ENCODE data around the gene LANCL2. TPM values are rescaled to one million over a fixed set of nuclear protein-coding genes. Genes with fewer than 3 reads are reported as not detected.

The LANCL2 gene
- total RNA-seq, 5 donors from 2014 or later (not counting 1 experiment from before 2014, with no cell fraction given), result 5.0 to 6.4 (median 6.1) TPM

DNA sequence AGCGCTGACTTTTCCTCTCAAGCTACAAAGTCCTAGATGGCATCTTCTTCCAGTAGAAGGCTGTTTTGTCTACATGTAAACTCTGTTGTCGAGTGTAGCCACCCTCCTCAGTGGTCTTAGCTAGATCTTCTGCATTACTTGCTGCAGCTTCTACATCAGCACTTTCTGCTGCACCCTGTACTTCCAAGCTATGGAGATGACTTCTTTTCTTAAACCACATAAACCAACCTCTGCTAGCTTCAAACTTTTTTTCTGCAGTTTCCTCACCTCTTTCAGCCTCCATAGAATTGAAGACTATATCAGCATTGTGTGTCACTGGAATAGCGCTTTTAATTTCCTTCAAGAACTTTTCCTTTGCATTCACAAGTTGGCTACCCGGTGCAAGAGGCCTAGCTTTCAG is 87.8 kb downstream of the LANCL2 start:
- H3K36me3 Mint-ChIP-seq, result peaks cover 42% of the 10 kb centered on the region
- H3K27me3 Mint-ChIP-seq, result no peaks in the 10 kb centered on the region
- ChIA-PET POLR2A (interaction anchor here (0.5 to 0.7 kb wide), 3 partner anchors 25 to 537 kb away, joined by 3 to 4 read pairs (median 3); no protein-coding TSS in a partner anchor), CTCF (interaction anchor here (0.6 to 1.1 kb wide), 3 partner anchors 16 to 154 kb away, joined by 3 read pairs; no protein-coding TSS in a partner anchor)
- peaks cover 47 to 54% (median 47%) of the 10 kb centered on the region in 3 donors for H3K4me1 Mint-ChIP-seq
- 76% methylated on average over 3 of the region's 4 CpGs for WGBS (ENCODE audit: insufficient coverage)
- H3K27ac Mint-ChIP-seq, result peak overlapping the region; percentile 50 to 72
- no peaks in the 10 kb centered on the region for H3K4me1 ChIP-seq (ENCODE audit: control insufficient read depth in 1 of 2, extremely low read depth in 1 of 2, insufficient read depth in 2 of 2, low read length in 2 of 2)
- peaks cover 9 to 12% (median 11%) of the 10 kb centered on the region in 3 donors for H3K9me3 Mint-ChIP-seq
- peak; percentile 29 to 53 (median 49) for ATAC-seq (replicated peaks in 1 of 4)
- no peak overlapping the region for H3K4me3 ChIP-seq (ENCODE audit: control insufficient read depth in 1 of 2, extremely low read depth in 1 of 2, low read length in 1 of 2)
- H3K27me3 ChIP-seq (replicated peaks in 1 of 2; ENCODE audit: control insufficient read depth in 2 of 2, extremely low read depth in 1 of 2, insufficient read depth in 2 of 2, low read length in 1 of 2), result no peaks in the 10 kb centered on the region
- peak overlapping the region; percentile 1 for H3K27ac ChIP-seq (ENCODE audit: low read length)
- H3K36me3 ChIP-seq (ENCODE audit: control insufficient read depth in 2 of 2, extremely low read depth in 1 of 2, insufficient read depth in 1 of 2, low read length in 1 of 2), result no peaks in the 10 kb centered on the region
- no peak overlapping the region for H3K4me3 Mint-ChIP-seq
- H3K9me3 ChIP-seq, result no peaks in the 10 kb centered on the region
- DNase-seq, result no peak

DNA sequence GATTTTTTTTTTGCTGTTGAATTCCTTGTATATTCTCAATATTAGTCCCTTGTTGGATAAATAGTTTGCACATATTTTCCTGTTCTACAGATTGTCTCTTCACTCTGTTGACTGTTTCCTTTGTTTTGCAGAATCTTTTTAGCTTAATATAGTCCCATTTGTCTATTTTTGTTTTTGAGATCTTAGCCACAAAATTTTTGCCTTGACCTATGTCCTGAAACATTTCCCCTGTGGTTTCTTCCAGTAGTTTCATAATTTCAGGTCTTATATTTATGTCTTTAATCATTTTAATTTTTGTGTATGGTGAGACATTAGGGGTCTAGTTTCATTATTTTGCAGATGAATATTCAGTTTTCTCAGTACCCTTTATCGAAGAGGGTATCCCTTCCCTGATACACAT is 92.7 kb downstream of the LANCL2 start:
- no peaks in the 10 kb centered on the region for H3K27me3 ChIP-seq (replicated peaks in 1 of 2; ENCODE audit: control insufficient read depth in 2 of 2, extremely low read depth in 1 of 2, insufficient read depth in 2 of 2, low read length in 1 of 2)
- WGBS (ENCODE audit: insufficient coverage), result no CpG with 5 or more reads among the region's 1 CpG
- H3K9me3 Mint-ChIP-seq, result peaks cover 31 to 41% (median 36%) of the 10 kb centered on the region in 3 donors
- H3K4me3 ChIP-seq (ENCODE audit: control insufficient read depth in 1 of 2, extremely low read depth in 1 of 2, low read length in 1 of 2), result no peak overlapping the region
- H3K9me3 ChIP-seq, result no peaks in the 10 kb centered on the region
- H3K27ac Mint-ChIP-seq, result peak overlapping the region in 1 of 2 donors; percentile 8
- H3K27ac ChIP-seq (ENCODE audit: low read length), result no peak overlapping the region
- CTCF ChIA-PET, result no interaction called here
- H3K4me3 Mint-ChIP-seq, result no peak overlapping the region
- ATAC-seq (replicated peaks in 1 of 4) (no peak), DNase-seq (no peak)
- H3K27me3 Mint-ChIP-seq, result no peaks in the 10 kb centered on the region
- peaks cover 41% of the 10 kb centered on the region for H3K36me3 Mint-ChIP-seq
- H3K4me1 Mint-ChIP-seq, result peaks cover 52 to 57% (median 57%) of the 10 kb centered on the region in 3 donors
- H3K36me3 ChIP-seq (ENCODE audit: control insufficient read depth in 2 of 2, extremely low read depth in 1 of 2, insufficient read depth in 1 of 2, low read length in 1 of 2), result no peaks in the 10 kb centered on the region
- POLR2A ChIA-PET, result interaction anchor here in 1 of 2 donors (0.6 kb wide), 1 partner anchor 22 kb away, joined by 3 read pairs; no protein-coding TSS in a partner anchor
- H3K4me1 ChIP-seq (ENCODE audit: control insufficient read depth in 1 of 2, extremely low read depth in 1 of 2, insufficient read depth in 2 of 2, low read length in 2 of 2), result no peaks in the 10 kb centered on the region

DNA sequence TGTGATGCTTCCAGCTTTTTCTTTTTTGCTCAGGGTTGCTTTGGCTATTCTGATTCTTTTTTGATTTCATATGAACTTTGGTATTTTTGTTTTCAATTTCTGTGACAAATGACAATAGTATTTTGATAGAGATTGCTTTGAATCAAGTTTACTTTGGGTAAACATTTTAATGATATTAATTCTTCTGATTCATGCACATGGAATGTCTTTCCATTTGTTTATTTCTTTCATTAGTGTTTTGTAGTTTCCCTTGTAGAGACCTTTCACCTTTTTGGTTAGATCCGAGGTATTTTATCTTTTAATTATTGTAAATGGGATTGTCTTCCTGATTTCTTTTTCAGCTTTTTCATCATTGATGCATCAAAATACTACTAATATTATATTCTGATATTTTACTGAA is 93.2 kb downstream of the LANCL2 start:
- Mint-ChIP-seq H3K9me3 (peaks cover 31 to 41% (median 36%) of the 10 kb centered on the region in 3 donors), H3K4me3 (no peak overlapping the region), H3K27ac (no peak overlapping the region), H3K4me1 (peaks cover 49 to 57% (median 55%) of the 10 kb centered on the region in 3 donors), H3K27me3 (no peaks in the 10 kb centered on the region), H3K36me3 (peaks cover 44% of the 10 kb centered on the region)
- no peaks in the 10 kb centered on the region for H3K27me3 ChIP-seq (replicated peaks in 1 of 2; ENCODE audit: control insufficient read depth in 2 of 2, extremely low read depth in 1 of 2, insufficient read depth in 2 of 2, low read length in 1 of 2)
- no CpG with 5 or more reads among the region's 1 CpG for WGBS (ENCODE audit: insufficient coverage)
- POLR2A ChIA-PET, result interaction anchor here in 1 of 2 donors (0.6 kb wide), 1 partner anchor 21 kb away, joined by 3 read pairs; no protein-coding TSS in a partner anchor
- peaks cover 0 to 2% of the 10 kb centered on the region in 2 donors for H3K36me3 ChIP-seq (ENCODE audit: control insufficient read depth in 2 of 2, extremely low read depth in 1 of 2, insufficient read depth in 1 of 2, low read length in 1 of 2)
- H3K27ac ChIP-seq (ENCODE audit: low read length), result no peak overlapping the region
- DNase-seq, result no peak
- no peak for ATAC-seq (replicated peaks in 1 of 4)
- CTCF ChIA-PET, result no interaction called here
- no peaks in the 10 kb centered on the region for H3K9me3 ChIP-seq
- H3K4me1 ChIP-seq (ENCODE audit: control insufficient read depth in 1 of 2, extremely low read depth in 1 of 2, insufficient read depth in 2 of 2, low read length in 2 of 2), result peaks cover 0 to under 1% of the 10 kb centered on the region in 2 experiments
- H3K4me3 ChIP-seq (ENCODE audit: control insufficient read depth in 1 of 2, extremely low read depth in 1 of 2, low read length in 1 of 2), result no peak overlapping the region

DNA sequence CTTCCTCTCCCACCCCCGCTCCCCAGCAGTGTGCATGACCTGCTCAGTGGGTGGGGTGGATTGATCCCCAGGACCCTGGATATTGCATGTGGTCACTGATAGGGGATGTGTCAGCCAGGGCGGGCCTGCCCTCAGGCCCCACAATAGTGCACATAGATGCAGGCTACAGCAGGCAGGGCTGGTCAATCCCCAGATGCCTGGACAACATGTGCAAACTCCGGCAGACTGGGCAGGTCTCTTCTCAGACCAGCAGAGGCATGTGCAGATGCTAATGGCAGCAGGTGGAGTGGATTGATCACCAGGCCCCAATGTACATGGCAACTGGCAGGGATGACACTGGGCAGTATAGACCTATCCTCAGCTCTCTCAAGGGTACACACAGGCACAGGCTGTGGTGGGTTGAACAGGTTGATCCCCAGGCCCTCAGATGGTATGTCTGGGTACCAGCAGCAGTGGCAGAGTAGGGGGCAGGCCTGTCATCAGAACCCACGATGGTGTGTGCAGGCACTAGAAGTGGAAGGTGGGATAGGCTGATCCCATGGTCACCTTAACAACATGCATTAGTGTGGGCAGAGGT is 98.6 kb downstream of the LANCL2 start:
- DNase-seq (no peak), ATAC-seq (replicated peaks in 1 of 4) (no peak)
- Histone ChIP-seq H3K9me3 (no peaks in the 10 kb centered on the region), H3K4me3 (ENCODE audit: control insufficient read depth in 1 of 2, extremely low read depth in 1 of 2, low read length in 1 of 2) (no peak overlapping the region), H3K4me1 (ENCODE audit: control insufficient read depth in 1 of 2, extremely low read depth in 1 of 2, insufficient read depth in 2 of 2, low read length in 2 of 2) (peaks cover 5 to 45% of the 10 kb centered on the region in 2 experiments), H3K27ac (ENCODE audit: low read length) (no peak overlapping the region), H3K27me3 (replicated peaks in 1 of 2; ENCODE audit: control insufficient read depth in 2 of 2, extremely low read depth in 1 of 2, insufficient read depth in 2 of 2, low read length in 1 of 2) (no peaks in the 10 kb centered on the region), H3K36me3 (ENCODE audit: control insufficient read depth in 2 of 2, extremely low read depth in 1 of 2, insufficient read depth in 1 of 2, low read length in 1 of 2) (peaks cover 3 to 27% of the 10 kb centered on the region in 2 donors)
- Mint-ChIP-seq H3K9me3 (peaks cover 21 to 27% (median 23%) of the 10 kb centered on the region in 3 donors), H3K27ac (peak overlapping the region; percentile 59 to 66), H3K27me3 (no peaks in the 10 kb centered on the region), H3K36me3 (peaks cover 59% of the 10 kb centered on the region), H3K4me1 (peaks cover 52 to 71% (median 68%) of the 10 kb centered on the region in 3 donors), H3K4me3 (no peak overlapping the region)
- WGBS (ENCODE audit: insufficient coverage), result 100% methylated on average over 3 of the region's 4 CpGs
- ChIA-PET CTCF (no interaction called here), POLR2A (interaction anchor here in 1 of 2 donors (0.6 kb wide), 1 partner anchor 143 kb away, joined by 3 read pairs; no protein-coding TSS in a partner anchor)

DNA sequence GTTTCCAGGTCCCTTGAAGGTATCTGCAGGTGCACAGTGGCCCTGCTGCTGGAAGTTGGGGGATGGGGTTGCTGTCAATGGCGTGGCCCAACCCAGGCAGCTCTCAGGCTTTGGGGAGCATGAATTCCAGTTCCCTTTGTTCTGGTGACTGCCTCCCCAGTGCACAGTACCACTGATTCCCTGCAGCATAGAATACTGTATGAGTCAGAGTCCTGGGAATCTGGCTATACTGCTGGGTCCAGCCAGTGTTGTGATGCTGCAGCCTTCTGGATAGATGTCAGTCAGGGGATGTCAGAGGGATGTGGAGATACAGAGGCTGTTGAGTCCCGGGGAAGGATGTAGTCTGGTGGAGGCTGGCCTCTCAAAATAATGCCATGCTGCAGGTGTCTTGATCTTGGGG is 99.3 kb downstream of the LANCL2 start:
- H3K4me3 Mint-ChIP-seq, result no peak overlapping the region
- CTCF ChIA-PET, result no interaction called here
- 100% methylated on average over 2 of the region's 2 CpGs for WGBS (ENCODE audit: insufficient coverage)
- Histone ChIP-seq H3K4me1 (ENCODE audit: control insufficient read depth in 1 of 2, extremely low read depth in 1 of 2, insufficient read depth in 2 of 2, low read length in 2 of 2) (peaks cover 12 to 51% of the 10 kb centered on the region in 2 experiments), H3K27ac (ENCODE audit: low read length) (no peak overlapping the region), H3K27me3 (replicated peaks in 1 of 2; ENCODE audit: control insufficient read depth in 2 of 2, extremely low read depth in 1 of 2, insufficient read depth in 2 of 2, low read length in 1 of 2) (no peaks in the 10 kb centered on the region), H3K36me3 (ENCODE audit: control insufficient read depth in 2 of 2, extremely low read depth in 1 of 2, insufficient read depth in 1 of 2, low read length in 1 of 2) (peaks cover 3 to 27% of the 10 kb centered on the region in 2 donors), H3K9me3 (no peaks in the 10 kb centered on the region), H3K4me3 (ENCODE audit: control insufficient read depth in 1 of 2, extremely low read depth in 1 of 2, low read length in 1 of 2) (no peak overlapping the region)
- H3K4me1 Mint-ChIP-seq, result peaks cover 59 to 74% (median 71%) of the 10 kb centered on the region in 3 donors
- peak overlapping the region; percentile 76 to 78 for H3K27ac Mint-ChIP-seq
- peaks cover 15 to 21% (median 16%) of the 10 kb centered on the region in 3 donors for H3K9me3 Mint-ChIP-seq
- DNase-seq, result no peak
- H3K27me3 Mint-ChIP-seq, result no peaks in the 10 kb centered on the region
- H3K36me3 Mint-ChIP-seq, result peaks cover 56% of the 10 kb centered on the region
- no peak for ATAC-seq (replicated peaks in 1 of 4)
- POLR2A ChIA-PET, result no interaction called here

DNA sequence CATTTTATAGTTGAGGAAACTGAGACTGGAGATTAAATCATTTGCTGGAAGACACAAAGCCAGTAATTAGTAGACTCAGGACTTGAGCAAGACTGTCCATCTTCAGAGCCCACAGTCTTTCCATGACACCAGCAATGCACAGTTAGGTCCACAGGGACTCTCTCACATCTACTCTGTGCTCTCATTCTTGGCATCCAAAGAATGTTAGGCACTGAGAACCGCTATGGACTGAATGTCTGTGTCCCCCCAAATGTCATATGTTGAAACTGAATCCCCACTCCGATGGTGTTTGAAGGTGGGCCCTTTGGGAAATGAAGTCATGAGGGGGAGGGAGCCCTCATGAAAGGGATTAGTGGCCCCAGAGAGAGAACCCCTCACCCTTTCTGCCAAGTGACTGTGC is 100.6 kb downstream of the LANCL2 start:
- H3K9me3 Mint-ChIP-seq, result peaks cover 7 to 11% (median 7%) of the 10 kb centered on the region in 3 donors
- H3K27me3 ChIP-seq (replicated peaks in 1 of 2; ENCODE audit: control insufficient read depth in 2 of 2, extremely low read depth in 1 of 2, insufficient read depth in 2 of 2, low read length in 1 of 2), result no peaks in the 10 kb centered on the region
- H3K36me3 ChIP-seq (ENCODE audit: control insufficient read depth in 2 of 2, extremely low read depth in 1 of 2, insufficient read depth in 1 of 2, low read length in 1 of 2), result peaks cover 3 to 27% of the 10 kb centered on the region in 2 donors
- WGBS (ENCODE audit: insufficient coverage), result 100% methylated on average over 1 of the region's 2 CpGs
- H3K4me3 Mint-ChIP-seq, result no peak overlapping the region
- peak overlapping the region; percentile 91 to 94 for H3K27ac Mint-ChIP-seq
- H3K4me3 ChIP-seq (ENCODE audit: control insufficient read depth in 1 of 2, extremely low read depth in 1 of 2, low read length in 1 of 2), result no peak overlapping the region
- no peaks in the 10 kb centered on the region for H3K27me3 Mint-ChIP-seq
- DNase-seq (no peak), ATAC-seq (replicated peaks in 1 of 4) (no peak)
- no peaks in the 10 kb centered on the region for H3K9me3 ChIP-seq
- CTCF ChIA-PET, result no interaction called here
- POLR2A ChIA-PET, result no interaction called here
- peak overlapping the region; percentile 77 for H3K27ac ChIP-seq (ENCODE audit: low read length)
- peaks cover 24 to 64% of the 10 kb centered on the region in 2 experiments for H3K4me1 ChIP-seq (ENCODE audit: control insufficient read depth in 1 of 2, extremely low read depth in 1 of 2, insufficient read depth in 2 of 2, low read length in 2 of 2)
- H3K36me3 Mint-ChIP-seq, result peaks cover 54% of the 10 kb centered on the region
- H3K4me1 Mint-ChIP-seq, result peaks cover 70 to 85% (median 82%) of the 10 kb centered on the region in 3 donors

Measured in T-cell (primary cell).